Right lobe of liver (tissue), 6 donors: ENCODE data around the gene CUX1. TPM values are rescaled to one million over a fixed set of nuclear protein-coding genes. Genes with fewer than 3 reads are reported as not detected.

Experiments used
- ATAC-seq, 4 donors: fragments of 200-7000 bp; cut with Tn5 transposase; one replicate each; pipeline ENCODE4 v1.9.1; 2020; ENCODE audit warnings: mild to moderate bottlenecking in 4 of 4, moderate library complexity in 4 of 4
- DNase-seq, 3 donors: peaks; one replicate each; pipeline ENCODE4 v3.0.0-alpha.2; 2020
- H3K27ac ChIP-seq, 3 donors: fragments of 200-600 bp; one replicate each; pipeline ENCODE4 v1.8.0; 2022
- H3K27me3 ChIP-seq, 2 donors: fragments of 200-600 bp; one replicate each; pipeline ENCODE4 v1.8.0; 2022
- H3K36me3 ChIP-seq, 4 donors: fragments of 200-600 bp; sonication (generic) in 1 of 4; one replicate each; pipeline versions ENCODE4 v1.5.1 to v1.8.0; 2017 to 2022; ENCODE audit warnings: control low read depth in 1 of 4
- H3K4me1 ChIP-seq, 4 donors: fragments of 200-600 bp; sonication (generic) in 1 of 4; one replicate each; pipeline versions ENCODE4 v1.5.1 to v1.8.0; 2017 to 2022; ENCODE audit warnings: control low read depth in 1 of 4
- H3K4me3 ChIP-seq, 3 donors: fragments of 200-600 bp; one replicate each; pipeline ENCODE4 v1.8.0; 2022
- H3K9me3 ChIP-seq, 4 donors: fragments of 200-600 bp; sonication (generic) in 1 of 4; one replicate each; pipeline versions ENCODE4 v1.5.1 to v1.8.0; 2017 to 2022; ENCODE audit warnings: control low read depth in 1 of 4
- CTCF ChIP-seq, 4 donors: fragments of 200-600 bp in 3 of 4; fragments of 450-650 bp in 1 of 4; IDR thresholded peaks; one replicate each; pipeline versions ENCODE4 v1.5.1 to v1.8.0; 2016 to 2022; ENCODE audit warnings: antibody characterized with exemption in 4 of 4, mild to moderate bottlenecking in 2 of 4
- POLR2A ChIP-seq: fragments of 450-650 bp; IDR thresholded peaks from one replicate; pipeline ENCODE4 v1.6.1; 2017; ENCODE audit warnings: antibody characterized with exemption, mild to moderate bottlenecking
- WGBS: methylation state at CpG from one replicate; pipeline ENCODE4 v1.1.6; 2018; ENCODE audit warnings: low coverage, low lambda C conversion rate; ENCODE audit not compliant: insufficient coverage; ENCODE audit errors: missing lambda C conversion rate; 5-methylcytosine and 5-hydroxymethylcytosine counted together
- intact Hi-C, 2 donors: fragments of 100-400 bp; cut with DNase I; formaldehyde crosslinking; loops; one replicate each; pipeline versions ENCODE4 v1.11.2 to v1.14.1; 2022
- total RNA-seq, 6 experiments: library from RNA; depleted of rRNA in 2 of 6; stranded (reverse); fragments of >200 nt in 2 of 6; fragmentation: NEBNext Ultra II Directional in 3 of 6; extraction: Animal tissue kit (Norgen Biotek cat#: 25700) in 3 of 6; gene quantifications; one replicate each; pipeline versions ENCODE4 v1.1.0 to v1.2.4, GENCODE V29; 2016 to 2023
- donor health status: DM: no; HTN: yes; CAD: no.
- donor health status: DM: no; HTN: no; CAD: no.
- donor health status: DM: no; HTN: no; CAD: no.
- donor health status: DM: no; HTN: yes; CAD: no.
- donor health status: DM: no; HTN: yes; CAD: no.

Gene CUX1
- total RNA-seq, 6 experiments from 2014 or later, result 34.3 to 53.1 (median 40.6) TPM

GRCh38 chr7:102080434-102081243 lies 263.2 kb downstream of the CUX1 start:
- Histone ChIP-seq H3K27me3 (no peaks in the 10 kb centered on the region), H3K4me3 (no peak overlapping the region), H3K27ac (no peak overlapping the region), H3K9me3 (no peaks in the 10 kb centered on the region), H3K4me1 (no peaks in the 10 kb centered on the region), H3K36me3 (no peaks in the 10 kb centered on the region)
- intact Hi-C loops, result no loop called here
- DNase-seq (peak in 1 of 3 donors; percentile 31), ATAC-seq (no peak)
- WGBS, result 85% methylated on average over 21 of the region's 24 CpGs
- TF ChIP-seq POLR2A, result no peak
- TF ChIP-seq CTCF (IDR thresholded peaks at IDR 0.05), result no peak

- peaks cover 0 to 3% (median 0%) of the 10 kb centered on the region in 4 donors for H3K4me1 ChIP-seq
- no peak overlapping the region for H3K27ac ChIP-seq
- no peak for DNase-seq
- TF ChIP-seq POLR2A (no peak), CTCF (IDR thresholded peaks at IDR 0.05) (no peak)
- ATAC-seq, result no peak
- H3K4me3 ChIP-seq, result no peak overlapping the region
- H3K27me3 ChIP-seq, result no peaks in the 10 kb centered on the region
- no peaks in the 10 kb centered on the region for H3K9me3 ChIP-seq
- intact Hi-C loops, result no loop called here
- 69% methylated on average over 4 of the region's 9 CpGs for WGBS
- no peaks in the 10 kb centered on the region for H3K36me3 ChIP-seq
Observed at GRCh38 chr7:102081244-102081627, 263.8 kb downstream of the CUX1 start.

GRCh38 chr7:102082693-102083368 lies 265.4 kb downstream of the CUX1 start:
- TF ChIP-seq CTCF (IDR thresholded peaks at IDR 0.05), result no peak
- H3K4me1 ChIP-seq, result peaks cover 0 to 3% (median 0%) of the 10 kb centered on the region in 4 donors
- H3K27ac ChIP-seq, result no peak overlapping the region
- no peaks in the 10 kb centered on the region for H3K9me3 ChIP-seq
- H3K4me3 ChIP-seq, result no peak overlapping the region
- no peaks in the 10 kb centered on the region for H3K27me3 ChIP-seq
- intact Hi-C loops, result no loop called here
- 80% methylated on average over 3 of the region's 5 CpGs for WGBS
- H3K36me3 ChIP-seq, result no peaks in the 10 kb centered on the region
- ATAC-seq, result no peak
- no peak for DNase-seq

GRCh38 chr7:102085218-102085772 lies 267.9 kb downstream of the CUX1 start:
- Histone ChIP-seq H3K36me3 (no peaks in the 10 kb centered on the region), H3K4me1 (peaks cover 0 to 3% (median 0%) of the 10 kb centered on the region in 4 donors), H3K27me3 (no peaks in the 10 kb centered on the region), H3K27ac (no peak overlapping the region), H3K4me3 (no peak overlapping the region), H3K9me3 (no peaks in the 10 kb centered on the region)
- TF ChIP-seq CTCF (IDR thresholded peaks at IDR 0.05) (no peak), POLR2A (no peak)
- 75% methylated on average over 5 of the region's 5 CpGs for WGBS
- ATAC-seq (no peak), DNase-seq (no peak)
- intact Hi-C loops, result no loop called here
